Measurements from ENCODE around the gene ZNF358. TPM values are rescaled to one million over a fixed set of nuclear protein-coding genes. Genes with fewer than 3 reads are reported as not detected.
A peak's percentile ranks its signal among the peaks of the same experiment; 100 is the strongest.

Gene ZNF358
- total RNA-seq, 4 donors from 2014 or later, result 77.1 to 124 (median 95.3) TPM

- H3K36me3 ChIP-seq, result peaks cover 0 to 33% (median 0%) of the 10 kb centered on the region in 3 donors
- H3K27me3 ChIP-seq, result no peaks in the 10 kb centered on the region
- peak overlapping the region; percentile 56 to 93 (median 82) for H3K4me3 ChIP-seq
- no peaks in the 10 kb centered on the region for H3K9me3 ChIP-seq
- H3K4me1 ChIP-seq, result peaks cover 0 to 22% (median 9%) of the 10 kb centered on the region in 4 donors
- no peak for TF ChIP-seq POLR2A (IDR thresholded peaks at IDR 0.05)
- TF ChIP-seq CTCF (IDR thresholded peaks at IDR 0.05), result no peak
- no peak for DNase-seq
- peak overlapping the region in 3 of 4 donors; percentile 33 to 77 (median 45) for H3K27ac ChIP-seq
Measured at GRCh38 chr19:7522923-7523667, 7.2 kb downstream of the ZNF358 start.

GRCh38 chr19:7524523-7524922 lies 8.6 kb downstream of the ZNF358 start:
- Histone ChIP-seq H3K27me3 (no peaks in the 10 kb centered on the region), H3K9me3 (no peaks in the 10 kb centered on the region), H3K4me1 (peaks cover 0 to 22% (median 9%) of the 10 kb centered on the region in 4 donors), H3K36me3 (peaks cover 0 to 43% (median 0%) of the 10 kb centered on the region in 3 donors), H3K4me3 (no peak overlapping the region), H3K27ac (no peak overlapping the region)
- no peak for TF ChIP-seq POLR2A (IDR thresholded peaks at IDR 0.05)
- no peak for TF ChIP-seq CTCF (IDR thresholded peaks at IDR 0.05)
- DNase-seq, result no peak

GRCh38 chr19:7524992-7525739 lies 9.3 kb downstream of the ZNF358 start:
- TF ChIP-seq POLR2A (IDR thresholded peaks at IDR 0.05), result no peak
- TF ChIP-seq CTCF (IDR thresholded peaks at IDR 0.05), result no peak
- Histone ChIP-seq H3K9me3 (no peaks in the 10 kb centered on the region), H3K27me3 (no peaks in the 10 kb centered on the region), H3K4me3 (no peak overlapping the region), H3K4me1 (peaks cover 0 to 22% (median 9%) of the 10 kb centered on the region in 4 donors), H3K27ac (no peak overlapping the region), H3K36me3 (peaks cover 0 to 43% (median 0%) of the 10 kb centered on the region in 3 donors)
- DNase-seq, result no peak

- H3K4me1 ChIP-seq, result peaks cover 0 to 22% (median 9%) of the 10 kb centered on the region in 4 donors
- H3K4me3 ChIP-seq, result no peak overlapping the region
- no peak for TF ChIP-seq POLR2A (IDR thresholded peaks at IDR 0.05)
- TF ChIP-seq CTCF (IDR thresholded peaks at IDR 0.05), result no peak
- H3K27ac ChIP-seq, result no peak overlapping the region
- no peaks in the 10 kb centered on the region for H3K9me3 ChIP-seq
- H3K36me3 ChIP-seq, result peaks cover 0 to 48% (median 0%) of the 10 kb centered on the region in 3 donors
- no peaks in the 10 kb centered on the region for H3K27me3 ChIP-seq
- DNase-seq, result no peak
Measured at GRCh38 chr19:7526059-7526929, 10.4 kb downstream of the ZNF358 start.

- H3K36me3 ChIP-seq, result peaks cover 0 to 48% (median 0%) of the 10 kb centered on the region in 3 donors
- TF ChIP-seq POLR2A (IDR thresholded peaks at IDR 0.05) (no peak), CTCF (IDR thresholded peaks at IDR 0.05) (no peak)
- no peaks in the 10 kb centered on the region for H3K9me3 ChIP-seq
- H3K27ac ChIP-seq, result no peak overlapping the region
- H3K4me3 ChIP-seq, result no peak overlapping the region
- no peaks in the 10 kb centered on the region for H3K27me3 ChIP-seq
- H3K4me1 ChIP-seq, result peaks cover 0 to 15% (median 8%) of the 10 kb centered on the region in 4 donors
- DNase-seq, result peak in 1 of 3 donors; percentile 43
Measured at GRCh38 chr19:7527516-7528191, 11.8 kb downstream of the ZNF358 start.
